GM19023 (cell line): ENCODE measurements around the gene IRF4.

Experiments
- ATAC-seq: cut with Tn5 transposase; IDR thresholded peaks from one replicate; pipeline ENCODE4 v1.9.1; 2021; ENCODE audit warnings: mild to moderate bottlenecking, moderate library complexity; ENCODE audit not compliant: unreplicated experiment

Gene IRF4

DNA sequence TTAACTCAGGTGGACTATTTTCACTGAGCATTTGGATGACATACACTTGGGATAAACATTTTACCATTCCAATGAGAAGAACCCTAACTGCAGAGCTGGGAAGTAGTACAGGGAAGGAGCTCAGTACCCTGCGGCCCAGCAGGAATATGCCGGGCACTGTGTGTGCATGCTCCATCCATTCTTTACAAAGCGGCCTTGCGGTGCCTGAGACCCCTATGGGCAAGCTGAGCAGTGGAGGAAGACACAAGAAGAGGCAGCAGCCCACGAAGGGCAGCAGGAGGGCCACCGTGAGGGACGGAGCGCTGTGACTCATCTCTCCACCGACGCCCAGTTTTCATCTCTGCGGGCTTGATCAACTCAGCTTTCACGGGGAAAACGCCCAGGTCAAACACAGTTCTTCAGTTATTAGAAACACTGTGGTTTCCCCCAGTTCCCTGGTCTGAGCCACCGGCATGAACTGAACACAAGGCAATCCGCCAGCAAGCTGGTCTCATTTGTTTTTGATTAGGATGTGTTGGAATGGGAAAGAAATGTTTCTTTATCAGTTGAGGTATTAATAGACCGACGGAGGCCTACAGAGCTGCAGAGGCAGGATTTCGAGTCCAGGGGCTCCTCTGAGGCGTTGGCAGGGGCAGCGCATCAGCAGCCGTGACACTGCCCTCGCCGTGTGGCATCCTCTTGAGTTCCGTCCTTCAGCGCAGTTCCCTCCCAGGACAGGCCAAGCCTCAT lies 44.9 kb downstream of the IRF4 start:
- no peak for ATAC-seq

DNA sequence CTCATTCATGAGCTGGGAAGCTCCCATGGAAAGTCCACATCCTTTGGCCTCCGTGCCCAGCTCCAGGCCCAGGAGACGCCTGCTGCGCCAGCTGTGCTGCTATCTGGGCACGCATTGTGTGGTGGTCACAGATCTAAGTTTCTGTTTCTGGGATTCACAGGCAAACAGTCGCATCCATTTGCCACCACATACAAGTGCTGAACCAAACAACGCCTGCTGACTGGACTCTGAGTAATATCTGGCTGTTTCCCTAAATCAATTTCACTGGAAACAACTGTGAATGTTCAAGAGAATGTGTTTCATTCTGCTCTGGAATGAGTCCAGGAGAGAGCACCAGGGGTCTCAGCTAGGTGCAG lies 45.5 kb downstream of the IRF4 start:
- no peak for ATAC-seq

DNA sequence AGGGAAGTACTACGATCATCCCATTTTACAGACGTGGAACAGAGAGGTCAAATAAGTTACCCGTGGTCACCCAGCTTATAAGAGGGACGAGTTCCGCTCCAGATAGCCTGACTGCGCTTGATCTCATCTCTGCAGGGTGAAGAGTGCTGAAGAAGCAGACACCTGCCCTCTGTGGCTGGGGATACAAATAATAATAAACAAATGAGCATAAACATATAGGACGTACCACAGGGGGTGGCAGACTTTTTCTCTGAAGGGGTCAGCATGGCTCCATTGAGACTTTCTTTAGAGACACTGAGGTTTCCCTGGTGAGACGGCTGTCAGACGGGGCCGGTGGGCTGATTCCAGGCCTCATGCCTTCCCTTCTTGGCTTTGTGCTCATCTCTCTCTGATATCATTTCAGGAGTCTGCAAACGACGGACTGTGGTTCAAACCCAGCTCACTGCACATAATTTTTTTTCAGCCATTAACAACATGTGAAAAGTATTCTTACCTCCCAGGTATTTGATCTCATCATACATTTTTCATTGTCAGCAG lies 47.1 kb downstream of the IRF4 start:
- ATAC-seq = no peak

DNA sequence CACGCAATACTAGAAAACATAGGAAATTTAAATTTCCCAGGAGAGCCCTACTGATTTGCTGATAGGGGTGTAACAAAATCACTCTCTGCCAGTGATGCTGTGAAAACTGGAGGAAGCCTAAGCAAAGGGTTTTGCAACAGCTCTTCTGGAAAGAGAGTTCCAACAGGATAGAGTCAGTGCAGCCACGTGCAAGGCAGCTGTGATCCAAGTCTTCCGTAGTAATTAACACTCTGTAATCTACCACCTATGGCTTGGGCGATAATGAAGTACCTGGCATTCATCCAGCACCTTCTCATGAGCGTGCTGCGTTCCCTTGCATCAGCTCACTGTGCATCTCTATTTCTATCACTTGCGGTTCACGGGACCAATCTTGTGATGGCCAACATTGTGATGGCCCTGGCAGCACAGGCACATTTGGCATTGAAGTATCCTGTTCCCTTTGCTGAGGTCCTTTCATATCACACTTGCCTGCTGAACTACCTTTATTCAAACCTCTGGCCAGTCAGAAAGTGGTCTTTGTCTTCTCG lies 48.2 kb downstream of the IRF4 start:
- ATAC-seq = no peak

DNA sequence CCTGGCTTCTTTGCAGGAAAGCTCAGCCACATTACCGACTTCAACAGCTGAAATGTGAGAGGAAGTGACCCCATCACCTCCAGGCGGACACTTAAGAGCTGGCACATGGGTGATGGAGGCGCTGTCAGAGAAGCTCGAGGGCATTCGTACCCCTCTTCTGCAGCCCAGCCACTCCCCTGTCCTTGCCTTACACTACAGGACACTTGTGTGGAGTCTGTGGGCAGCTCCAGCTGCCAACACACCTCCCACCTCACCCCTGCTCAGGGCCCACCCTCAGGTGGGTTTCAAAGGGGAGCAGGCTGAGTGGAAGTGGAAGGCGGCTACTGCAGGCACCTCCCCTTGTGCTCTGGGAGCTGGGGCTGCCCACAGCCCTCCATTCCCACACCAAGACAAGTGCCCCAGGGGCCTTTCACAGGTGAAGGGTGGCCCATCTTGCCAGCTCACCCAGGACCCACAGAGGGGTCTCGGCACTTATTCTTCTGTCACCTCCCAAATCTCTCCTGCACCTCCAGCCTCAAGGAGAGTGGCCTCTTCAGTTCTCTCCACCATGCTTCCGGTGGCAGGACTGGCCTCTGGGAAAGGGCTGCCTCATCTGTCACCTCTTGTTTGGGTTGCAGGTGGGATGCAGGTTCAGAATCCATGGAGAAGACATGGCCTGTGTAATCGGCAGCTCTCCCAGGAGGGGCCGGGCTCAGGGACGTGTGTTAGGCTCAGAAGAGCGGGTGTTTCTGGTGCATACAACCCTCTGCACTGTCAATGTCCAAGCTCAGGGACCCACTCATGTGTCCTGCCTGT lies 49.8 kb downstream of the IRF4 start:
- ATAC-seq = no peak

DNA sequence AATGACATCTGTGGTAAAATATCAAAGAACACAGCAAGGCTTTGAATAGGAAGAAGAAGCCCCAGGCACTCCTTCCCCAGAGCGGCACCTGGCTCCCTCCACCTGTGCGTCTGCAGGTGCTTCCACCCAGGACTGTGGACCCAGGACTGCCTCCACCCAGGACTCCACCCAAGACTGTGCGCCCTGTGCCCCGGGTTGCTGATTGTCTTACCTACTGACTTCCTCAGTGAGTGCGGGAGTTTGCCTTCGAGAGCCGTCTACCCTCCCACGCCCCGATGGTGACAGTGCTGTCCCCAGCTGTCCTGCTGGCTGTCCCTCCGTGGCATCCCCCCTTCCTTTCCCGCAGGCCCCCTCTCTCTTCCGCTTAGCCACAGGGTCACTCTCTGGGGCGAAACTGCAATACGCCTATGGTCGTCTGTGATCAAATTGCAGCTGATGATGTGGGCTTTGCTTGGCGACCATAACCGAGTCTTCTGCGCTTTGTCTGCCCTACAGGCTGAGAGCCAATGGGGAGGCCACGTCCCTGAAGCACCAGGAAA lies 52.1 kb downstream of the IRF4 start:
- no peak for ATAC-seq

DNA sequence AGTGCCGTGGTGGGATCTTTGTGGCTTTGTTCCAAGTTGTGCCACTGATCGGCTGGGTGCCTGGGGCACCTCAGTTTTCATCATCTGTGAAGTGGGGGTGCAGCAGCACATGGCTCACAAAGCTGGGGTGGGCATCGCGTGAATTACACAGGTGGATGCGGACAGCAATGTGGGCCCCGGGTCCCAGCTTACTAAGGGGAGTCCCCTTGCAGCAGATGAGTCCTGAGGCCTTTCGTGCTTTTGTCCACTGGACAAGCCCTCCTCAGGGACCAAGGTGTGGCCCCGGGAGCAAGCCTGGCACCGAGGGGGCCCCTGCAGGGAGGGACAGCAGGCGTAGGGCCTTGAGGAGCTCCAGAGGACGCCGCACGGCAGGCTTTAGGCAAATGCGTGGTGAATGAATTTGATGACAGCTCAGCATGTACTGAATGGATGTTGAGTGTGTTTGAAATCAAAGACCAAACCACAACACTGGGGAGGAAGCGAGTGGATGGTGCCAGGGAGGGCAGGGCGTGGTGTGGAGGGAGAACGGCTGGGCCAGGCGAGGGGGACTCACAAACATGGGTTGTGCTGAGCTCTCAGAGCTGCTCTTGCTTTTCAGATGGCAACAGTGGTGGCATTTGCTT lies 53.2 kb downstream of the IRF4 start:
- ATAC-seq = no peak

DNA sequence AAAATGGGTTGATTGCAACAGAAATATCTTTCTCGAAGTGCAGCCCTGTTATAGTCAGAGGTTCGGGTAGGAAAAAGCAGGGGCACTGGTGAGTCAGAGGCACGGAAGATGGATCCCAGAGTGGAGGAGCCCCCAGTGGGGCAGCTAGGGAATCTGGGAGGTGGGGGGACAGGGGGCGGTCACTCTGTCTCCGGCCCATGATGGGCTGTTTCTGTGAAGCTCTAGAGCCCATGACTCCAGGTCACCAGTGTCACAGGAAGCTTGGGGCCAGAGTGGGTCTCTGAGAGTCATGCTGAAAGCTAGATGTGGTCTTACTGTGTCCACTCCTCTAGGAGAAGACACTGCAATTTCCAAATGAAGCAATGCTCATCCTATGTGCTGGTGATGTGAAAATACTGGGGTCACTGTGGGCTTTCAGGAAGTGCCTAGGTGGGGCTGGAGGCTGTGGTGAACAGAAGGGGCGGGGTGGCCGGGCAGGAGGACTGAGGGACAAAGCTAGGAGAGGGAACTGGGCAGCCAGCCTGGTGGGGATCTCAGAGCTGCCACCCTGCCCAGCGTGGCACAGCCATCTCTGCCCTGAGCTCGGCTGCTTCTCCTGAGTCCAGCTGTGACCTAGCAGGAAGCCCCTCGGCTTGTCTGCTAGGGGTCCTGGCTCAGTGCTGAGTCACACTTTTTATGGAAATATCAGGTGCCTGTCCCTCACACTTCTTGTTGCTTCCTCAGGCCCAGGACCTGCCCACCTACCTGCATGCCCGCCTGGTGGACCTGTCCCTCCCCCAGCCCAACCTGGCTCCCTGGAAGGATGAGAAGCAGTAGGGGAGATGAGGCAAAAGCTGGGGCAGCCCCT lies 54.2 kb downstream of the IRF4 start:
- ATAC-seq = no peak

DNA sequence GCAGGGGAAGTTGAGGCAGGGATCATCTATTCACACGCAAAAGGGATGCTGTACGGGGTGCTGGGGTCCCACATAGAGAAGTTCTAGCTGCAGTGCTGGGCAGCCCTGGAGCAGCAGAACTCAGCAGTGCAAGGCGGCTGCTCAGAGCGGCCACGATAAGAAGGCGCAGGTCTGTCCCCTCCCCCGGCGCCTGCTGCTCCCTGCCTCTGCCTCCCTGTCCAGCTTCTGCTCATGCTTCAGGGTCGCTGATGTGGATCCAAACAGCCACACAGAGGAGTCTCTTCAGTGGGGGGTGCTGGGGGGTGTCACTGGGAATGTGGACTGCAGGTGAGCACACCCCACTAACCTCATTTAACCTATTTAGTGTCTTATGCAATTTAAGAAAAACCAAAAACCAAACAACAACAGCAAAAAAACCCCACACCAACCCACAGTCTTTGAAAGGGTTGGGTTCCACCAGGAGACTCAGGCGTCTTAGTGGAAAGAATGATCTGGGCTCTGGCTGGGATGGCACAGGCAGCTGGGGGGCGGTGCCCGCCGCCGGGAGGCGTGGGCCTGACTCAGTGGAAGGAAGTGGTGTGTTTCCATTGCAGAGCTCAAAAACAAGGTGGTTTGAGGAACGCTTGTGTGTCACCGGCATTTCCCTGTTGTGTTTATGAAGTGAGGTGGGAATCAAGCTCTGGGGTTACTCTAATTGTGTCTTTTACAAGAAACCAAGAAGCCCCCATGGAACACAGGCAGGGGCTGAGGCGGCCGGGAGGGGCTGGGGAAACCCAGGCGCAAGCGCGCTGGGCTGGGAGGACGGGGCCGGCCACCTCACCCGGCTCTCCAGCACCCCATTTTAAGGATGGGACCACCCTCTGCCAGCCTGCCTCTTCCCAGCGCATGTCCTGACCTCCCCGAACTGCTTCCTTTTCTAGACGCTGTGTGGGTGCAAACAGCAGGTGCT lies 55.1 kb downstream of the IRF4 start:
- ATAC-seq = no peak

DNA sequence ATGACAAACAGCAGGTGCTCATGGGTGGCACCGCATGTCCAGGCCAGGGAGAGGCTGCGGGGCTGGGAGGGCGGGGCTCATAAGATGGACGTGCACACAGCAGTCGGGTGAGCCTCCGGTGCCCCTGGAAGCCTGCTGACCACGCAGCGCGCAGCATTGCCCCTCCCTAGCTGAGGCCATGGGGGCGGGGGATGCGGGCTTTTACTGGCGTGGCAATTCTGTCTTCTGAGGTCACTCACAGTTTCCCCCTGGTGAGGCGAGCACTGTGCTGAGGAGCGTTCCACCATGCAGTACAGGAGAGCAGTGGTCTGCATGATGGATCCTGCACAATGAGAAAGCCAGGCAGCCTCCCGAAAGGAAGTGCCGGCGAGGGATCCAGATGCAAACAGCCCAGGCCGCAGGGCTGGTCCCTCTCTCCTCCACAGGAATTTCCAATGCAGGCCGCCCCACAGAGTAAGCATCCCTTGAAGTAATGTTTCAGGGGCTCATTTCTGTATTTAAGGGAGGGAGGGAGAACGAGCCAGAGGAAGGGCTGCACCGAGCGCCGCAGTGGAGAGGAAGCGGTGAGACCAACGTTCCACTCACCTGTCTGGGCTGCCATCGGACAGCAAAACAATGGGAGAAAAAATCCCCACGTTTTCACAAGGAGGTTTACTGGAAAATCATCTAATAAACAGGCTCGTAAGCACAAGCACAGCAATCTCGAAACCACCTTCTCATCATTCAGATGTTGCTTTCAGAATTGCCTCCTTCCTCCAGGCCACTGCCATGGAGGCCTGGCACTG lies 56.0 kb downstream of the IRF4 start:
- no peak for ATAC-seq

DNA sequence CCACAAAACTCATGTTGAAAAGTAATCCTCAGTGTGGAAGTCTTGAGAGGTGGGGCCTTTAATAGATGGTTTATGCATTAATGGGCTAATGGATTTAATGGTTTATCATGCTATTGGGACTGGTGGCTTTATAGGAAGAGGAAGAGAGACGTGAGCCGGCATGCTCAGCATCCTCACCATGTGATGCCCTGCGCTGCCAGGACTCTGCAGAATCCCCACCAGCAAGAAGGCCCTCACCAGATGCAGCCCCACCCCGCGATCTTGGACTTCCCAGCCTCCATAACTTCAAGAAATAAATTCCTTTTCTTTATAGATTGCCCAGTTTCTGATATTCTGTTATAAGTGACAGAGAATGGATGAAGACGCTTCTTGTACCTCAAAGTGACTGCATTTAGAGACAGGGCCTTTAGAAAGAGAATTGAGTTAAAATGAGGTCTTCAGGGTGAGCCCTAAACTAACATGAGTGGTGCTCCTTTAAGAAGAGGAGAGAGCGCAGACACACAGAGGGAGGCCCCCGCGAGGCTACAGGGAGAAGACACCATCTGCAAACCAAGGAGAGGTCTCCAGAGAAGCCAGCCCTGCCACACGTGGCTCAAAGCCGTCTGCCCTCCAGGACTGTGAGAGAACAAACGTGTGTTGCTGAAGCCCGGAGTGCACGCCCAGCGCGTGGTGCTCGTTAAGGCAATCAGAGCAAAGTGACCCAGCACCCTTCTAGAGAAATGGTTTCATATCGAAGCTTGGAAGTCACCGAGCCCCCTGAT lies 56.9 kb downstream of the IRF4 start:
- no peak for ATAC-seq

DNA sequence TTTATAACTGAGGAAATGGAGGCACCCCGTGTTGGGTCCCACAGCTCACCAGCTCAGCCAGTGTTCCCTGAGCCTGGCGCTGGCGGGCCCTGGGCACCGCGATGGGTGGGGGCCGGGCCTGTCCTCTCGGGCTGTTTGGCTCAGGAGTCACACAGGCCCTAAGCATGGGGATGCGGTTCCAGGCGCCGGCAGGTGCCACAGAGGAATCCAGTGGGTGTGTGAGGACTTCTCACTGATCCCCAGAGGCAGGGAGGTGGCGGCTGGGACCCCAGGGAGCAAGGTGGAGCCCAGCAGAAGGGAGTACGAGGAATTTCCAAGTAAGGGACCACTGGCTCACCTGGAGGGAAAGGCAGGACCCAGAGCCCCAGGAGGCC lies 57.5 kb downstream of the IRF4 start:
- ATAC-seq = no peak

DNA sequence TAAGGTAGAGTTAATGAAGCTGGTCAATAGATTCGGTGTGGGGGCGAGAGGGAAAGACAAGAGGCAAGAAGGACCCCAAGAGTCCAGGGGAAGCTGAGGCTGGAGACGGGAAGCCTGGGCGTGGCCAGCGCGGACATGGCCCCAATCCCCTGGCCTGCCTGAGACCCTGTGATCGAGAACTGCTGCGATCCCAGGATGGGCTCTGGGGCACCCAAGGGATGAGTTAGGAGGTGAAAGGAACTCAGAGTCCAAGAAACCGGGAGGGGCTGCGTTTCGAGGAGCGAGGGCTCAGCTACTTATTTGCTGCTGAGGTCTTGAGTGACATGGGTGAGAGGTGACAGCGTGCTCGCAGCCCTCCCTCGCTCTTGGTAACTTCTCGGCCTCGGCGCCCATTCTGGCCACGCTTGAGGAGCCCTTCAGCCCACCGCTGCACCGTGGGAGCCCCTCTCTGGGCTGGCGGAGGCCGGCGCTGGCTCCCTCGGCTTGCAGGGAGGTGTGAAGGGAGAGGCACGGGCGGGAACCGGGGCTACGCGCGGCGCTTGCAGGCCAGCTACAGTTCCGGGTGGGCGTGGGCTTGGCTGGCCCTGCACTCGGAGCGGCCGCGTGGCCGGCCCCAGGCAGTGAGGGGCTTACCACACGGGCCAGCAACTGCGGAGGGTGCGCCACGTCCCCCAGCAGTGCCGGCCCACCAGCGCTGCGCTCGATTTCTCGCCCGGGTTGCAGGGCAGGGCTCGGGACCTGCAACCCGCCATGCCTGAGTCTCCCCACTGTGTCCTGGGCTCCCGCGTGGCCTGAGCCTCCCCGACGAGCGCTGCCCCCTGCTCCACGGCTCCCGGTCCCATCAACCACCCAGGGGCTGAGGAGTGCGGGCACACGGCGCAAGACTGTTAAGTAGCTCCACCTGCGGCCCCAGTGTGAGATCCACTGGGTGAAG lies 58.2 kb downstream of the IRF4 start:
- no peak for ATAC-seq

DNA sequence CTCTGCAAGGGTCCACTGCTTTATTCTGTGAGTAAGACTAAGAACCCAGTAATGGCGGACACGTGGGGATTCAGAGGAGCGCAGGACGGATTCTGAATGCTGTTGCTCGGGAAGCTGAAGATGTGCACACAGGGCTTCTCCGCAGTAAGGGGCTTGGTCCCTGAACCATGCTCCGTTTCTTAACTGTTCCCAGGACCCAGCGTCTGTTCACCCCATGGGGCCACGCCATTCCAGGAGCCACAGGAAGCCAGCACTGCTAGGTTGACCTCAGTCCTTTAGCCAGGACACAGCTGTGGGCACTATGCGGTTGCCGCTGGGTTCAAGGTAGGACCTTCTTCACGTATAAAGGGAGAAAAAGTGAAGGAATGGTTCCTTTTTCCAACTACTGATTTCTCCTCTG lies 59.8 kb downstream of the IRF4 start:
- no peak for ATAC-seq

DNA sequence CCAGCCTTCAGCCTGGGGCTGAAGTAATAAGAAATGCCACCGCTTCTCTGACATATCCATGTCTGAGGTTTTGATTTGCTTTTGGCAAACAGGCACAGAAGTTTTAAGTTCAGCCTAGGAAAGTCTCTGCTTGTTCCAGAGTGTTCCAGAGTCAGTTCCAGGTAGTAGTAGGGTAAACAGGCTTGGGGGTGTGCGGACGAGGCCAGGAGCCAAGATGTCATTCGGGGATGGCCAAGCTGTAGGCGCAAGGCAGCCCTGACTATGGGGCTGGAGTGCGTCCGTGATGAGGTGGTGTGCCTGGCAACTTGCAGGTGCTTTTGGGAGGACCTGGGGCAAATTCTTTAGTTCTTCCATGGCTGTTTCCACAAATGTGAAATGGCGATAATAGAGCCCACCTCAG lies 60.3 kb downstream of the IRF4 start:
- no peak for ATAC-seq

DNA sequence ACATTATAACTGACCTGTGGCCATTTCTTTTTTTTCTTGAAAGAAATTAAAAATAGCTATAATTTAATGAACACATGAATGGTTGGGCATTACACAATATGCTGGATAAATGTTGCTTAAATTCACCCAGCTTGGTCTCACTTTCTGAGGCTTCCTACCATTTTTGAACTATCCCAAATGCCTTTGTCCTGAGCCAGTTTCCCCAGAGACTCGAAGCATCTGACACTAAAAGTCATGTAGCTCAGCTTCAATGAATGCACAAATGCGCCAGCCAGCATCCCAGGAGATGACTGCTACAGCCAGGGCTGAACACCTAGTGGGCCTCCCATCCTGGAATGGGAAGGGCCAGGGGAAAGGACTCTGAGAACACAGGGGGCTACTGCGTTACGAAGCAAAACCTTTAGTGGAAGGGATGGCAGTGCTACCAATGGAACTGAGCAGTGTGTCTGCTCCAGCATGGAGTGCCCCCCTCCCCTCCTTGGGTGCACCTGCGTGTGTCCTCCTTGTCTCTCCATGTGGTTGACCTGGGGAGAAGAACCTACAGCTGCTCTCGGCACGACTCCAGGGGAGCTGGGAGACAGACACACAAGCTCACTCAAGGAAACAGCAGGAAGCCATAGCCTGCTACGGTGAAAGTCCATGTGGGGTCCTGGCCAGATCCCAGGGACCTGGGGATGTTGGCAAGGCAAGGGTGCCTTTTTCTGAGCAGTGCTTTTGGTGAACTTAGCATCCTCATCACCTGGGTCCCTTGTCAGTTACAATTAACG lies 60.9 kb downstream of the IRF4 start:
- ATAC-seq = no peak
